ENCODE measurements around the gene RPS6KA2. TPM values are rescaled to one million over a fixed set of nuclear protein-coding genes. Genes with fewer than 3 reads are reported as not detected.

The RPS6KA2 gene
- total RNA-seq, 3 donors from 2014 or later (not counting 1 experiment from before 2014, with no cell fraction given) = 2.8 to 4.5 (median 2.9) TPM

- no peak overlapping the region for H3K4me3 Mint-ChIP-seq
- TF ChIP-seq, protein P1, sequence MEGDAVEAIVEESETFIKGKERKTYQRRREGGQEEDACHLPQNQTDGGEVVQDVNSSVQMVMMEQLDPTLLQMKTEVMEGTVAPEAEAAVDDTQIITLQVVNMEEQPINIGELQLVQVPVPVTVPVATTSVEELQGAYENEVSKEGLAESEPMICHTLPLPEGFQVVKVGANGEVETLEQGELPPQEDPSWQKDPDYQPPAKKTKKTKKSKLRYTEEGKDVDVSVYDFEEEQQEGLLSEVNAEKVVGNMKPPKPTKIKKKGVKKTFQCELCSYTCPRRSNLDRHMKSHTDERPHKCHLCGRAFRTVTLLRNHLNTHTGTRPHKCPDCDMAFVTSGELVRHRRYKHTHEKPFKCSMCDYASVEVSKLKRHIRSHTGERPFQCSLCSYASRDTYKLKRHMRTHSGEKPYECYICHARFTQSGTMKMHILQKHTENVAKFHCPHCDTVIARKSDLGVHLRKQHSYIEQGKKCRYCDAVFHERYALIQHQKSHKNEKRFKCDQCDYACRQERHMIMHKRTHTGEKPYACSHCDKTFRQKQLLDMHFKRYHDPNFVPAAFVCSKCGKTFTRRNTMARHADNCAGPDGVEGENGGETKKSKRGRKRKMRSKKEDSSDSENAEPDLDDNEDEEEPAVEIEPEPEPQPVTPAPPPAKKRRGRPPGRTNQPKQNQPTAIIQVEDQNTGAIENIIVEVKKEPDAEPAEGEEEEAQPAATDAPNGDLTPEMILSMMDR (IDR thresholded peaks at IDR 0.05) = no peak
Measured at GRCh38 chr6:166617359-166617758, 9.7 kb downstream of the RPS6KA2 start.

DNA sequence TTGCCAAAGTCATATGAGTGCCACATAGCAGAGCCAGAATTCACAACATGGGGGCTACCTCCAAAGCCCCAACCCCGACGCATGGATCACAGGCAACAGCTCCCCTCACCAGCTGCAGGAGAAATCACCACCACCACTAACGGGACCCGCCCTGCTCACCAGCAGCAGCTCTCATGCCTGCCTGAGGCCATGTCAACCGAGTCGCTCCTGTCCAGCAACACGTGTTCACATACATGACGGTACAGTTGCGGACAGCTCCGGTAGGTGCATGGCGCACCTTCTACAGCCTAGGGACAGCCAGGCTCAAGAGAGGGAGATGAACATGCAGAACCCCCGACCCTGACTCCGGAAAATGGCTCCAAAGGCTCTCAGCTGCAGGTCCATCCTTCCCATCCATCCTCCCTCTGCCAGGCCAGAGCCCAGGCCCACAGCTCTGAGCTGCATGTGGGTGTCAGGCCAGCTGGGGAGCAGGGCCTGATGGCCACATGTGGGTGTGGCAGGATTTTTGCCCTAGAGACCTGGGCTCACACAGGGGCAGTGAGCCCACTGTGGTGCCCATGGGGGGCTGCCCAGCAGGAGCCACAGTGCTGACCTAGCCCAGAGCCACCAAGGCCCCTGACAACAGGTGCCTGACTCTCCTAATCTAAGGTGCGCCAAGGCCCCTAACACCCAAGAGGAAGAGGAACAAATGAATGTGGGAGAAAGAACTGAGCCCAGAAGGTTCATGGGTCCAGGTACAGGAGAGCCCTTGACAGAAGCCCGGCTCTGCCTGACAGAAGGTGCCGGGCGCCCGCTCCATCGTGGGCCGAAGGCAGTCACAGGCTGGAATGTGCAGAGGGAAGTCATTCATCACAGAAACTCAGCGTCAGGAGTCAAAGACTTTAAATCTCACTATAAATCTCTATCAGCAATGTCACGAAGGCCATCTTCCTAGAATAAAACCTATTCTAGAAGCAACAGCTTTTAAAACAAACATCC lies 10.5 kb downstream of the RPS6KA2 start:
- H3K27me3 Mint-ChIP-seq (ENCODE audit: low read depth in 2 of 2) = peaks cover 9 to 12% of the 10 kb centered on the region in 2 donors
- H3K4me1 Mint-ChIP-seq = no peaks in the 10 kb centered on the region
- no peaks in the 10 kb centered on the region for H3K27me3 ChIP-seq (ENCODE audit: control insufficient read depth, insufficient read depth, low read length)
- intact Hi-C loops (cut with micrococcal nuclease) = no loop called here
- no peaks in the 10 kb centered on the region for H3K9me3 Mint-ChIP-seq
- TF ChIP-seq, protein P1 (IDR thresholded peaks at IDR 0.05) = no peak
- H3K4me3 Mint-ChIP-seq = no peak overlapping the region
- no peak overlapping the region for H3K27ac Mint-ChIP-seq
- DNase-seq (no peak), ATAC-seq (no peak)
- WGBS (ENCODE audit: insufficient coverage) = 95% methylated on average over 22 of the region's 22 CpGs
- no peak overlapping the region for H3K4me3 ChIP-seq (ENCODE audit: low read length)
- no peaks in the 10 kb centered on the region for H3K36me3 ChIP-seq (ENCODE audit: control insufficient read depth, insufficient read depth, low read length)
- H3K9me3 ChIP-seq (ENCODE audit: control insufficient read depth, insufficient read depth, low read length) = no peaks in the 10 kb centered on the region
- no peak overlapping the region for H3K27ac ChIP-seq (ENCODE audit: low read length)
- H3K36me3 Mint-ChIP-seq = no peaks in the 10 kb centered on the region
- H3K4me1 ChIP-seq (ENCODE audit: control insufficient read depth, insufficient read depth, low read length) = no peaks in the 10 kb centered on the region

More at GRCh38 chr6:166617359-166617758, 9.7 kb downstream of the RPS6KA2 start:
- Mint-ChIP-seq H3K4me1 (no peaks in the 10 kb centered on the region), H3K27me3 (ENCODE audit: low read depth in 2 of 2) (peaks cover 14 to 20% of the 10 kb centered on the region in 2 donors), H3K27ac (no peak overlapping the region), H3K9me3 (no peaks in the 10 kb centered on the region), H3K36me3 (no peaks in the 10 kb centered on the region)
- DNase-seq = no peak
- 58% methylated on average over 6 of the region's 7 CpGs for WGBS (ENCODE audit: insufficient coverage)
- Histone ChIP-seq H3K4me3 (ENCODE audit: low read length) (no peak overlapping the region), H3K36me3 (ENCODE audit: control insufficient read depth, insufficient read depth, low read length) (no peaks in the 10 kb centered on the region), H3K4me1 (ENCODE audit: control insufficient read depth, insufficient read depth, low read length) (no peaks in the 10 kb centered on the region), H3K9me3 (ENCODE audit: control insufficient read depth, insufficient read depth, low read length) (no peaks in the 10 kb centered on the region), H3K27ac (ENCODE audit: low read length) (no peak overlapping the region), H3K27me3 (ENCODE audit: control insufficient read depth, insufficient read depth, low read length) (no peaks in the 10 kb centered on the region)
- no peak for ATAC-seq
- intact Hi-C loops (cut with micrococcal nuclease) = no loop called here

DNA sequence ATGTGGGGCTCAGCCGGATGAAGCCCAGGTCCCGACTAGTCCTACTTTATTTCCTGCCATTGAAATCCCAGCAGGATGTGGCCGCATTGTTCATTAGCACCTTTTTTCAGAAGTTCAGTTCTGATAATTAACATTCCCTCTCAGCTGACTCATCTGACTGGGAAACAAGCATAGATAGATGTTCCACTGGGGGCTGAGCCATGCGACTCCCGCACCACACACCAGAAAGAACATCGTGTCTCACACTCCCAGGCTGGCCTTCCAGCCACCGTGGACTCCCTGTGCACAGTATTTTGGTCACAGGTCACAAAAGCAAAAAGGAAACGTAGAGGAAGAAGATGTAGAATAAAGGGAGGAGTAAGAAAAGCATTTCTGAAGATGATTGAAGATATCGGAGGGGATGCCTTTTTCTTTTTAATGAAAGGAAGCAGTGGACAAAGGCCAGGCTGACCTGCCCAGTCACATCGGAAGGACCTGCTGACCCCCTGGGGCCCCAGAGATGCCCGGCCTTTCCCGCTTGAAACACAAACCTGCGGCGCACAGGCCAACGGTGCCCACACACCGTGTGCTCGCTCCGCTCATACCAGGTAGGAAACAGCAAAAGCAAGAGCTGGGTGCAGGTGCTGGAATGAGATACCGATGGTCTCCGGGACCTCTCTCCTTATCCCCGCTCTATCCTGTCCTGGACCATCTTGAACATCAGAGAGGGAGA lies 11.8 kb downstream of the RPS6KA2 start:
- TF ChIP-seq, protein P1 (IDR thresholded peaks at IDR 0.05) = no peak
- intact Hi-C loops (cut with micrococcal nuclease) = no loop called here
- Mint-ChIP-seq H3K4me1 (no peaks in the 10 kb centered on the region), H3K4me3 (no peak overlapping the region), H3K9me3 (no peaks in the 10 kb centered on the region), H3K36me3 (no peaks in the 10 kb centered on the region), H3K27me3 (ENCODE audit: low read depth in 2 of 2) (peaks cover 2 to 4% of the 10 kb centered on the region in 2 donors), H3K27ac (no peak overlapping the region)
- Histone ChIP-seq H3K27ac (ENCODE audit: low read length) (no peak overlapping the region), H3K36me3 (ENCODE audit: control insufficient read depth, insufficient read depth, low read length) (no peaks in the 10 kb centered on the region), H3K27me3 (ENCODE audit: control insufficient read depth, insufficient read depth, low read length) (no peaks in the 10 kb centered on the region), H3K4me1 (ENCODE audit: control insufficient read depth, insufficient read depth, low read length) (no peaks in the 10 kb centered on the region), H3K4me3 (ENCODE audit: low read length) (no peak overlapping the region), H3K9me3 (ENCODE audit: control insufficient read depth, insufficient read depth, low read length) (no peaks in the 10 kb centered on the region)
- ATAC-seq (no peak), DNase-seq (no peak)
- 94% methylated on average over 19 of the region's 21 CpGs for WGBS (ENCODE audit: insufficient coverage)

All from natural killer cell (primary cell).